GM12874 (cell line): ENCODE data around the gene RNASEH2B.

Source experiments
- CTCF ChIP-seq: IDR thresholded peaks from 2 replicates; pipeline ENCODE4 v1.5.1; 2011; ENCODE audit warnings: low read depth, mild to moderate bottlenecking, control low read depth, low read length, moderate library complexity; ENCODE audit not compliant: insufficient read depth

The RNASEH2B gene

GRCh38 chr13:50940509-50940908, 30.9 kb downstream of the RNASEH2B start:
- no peak for TF ChIP-seq CTCF

- no peak for TF ChIP-seq CTCF
These were observed 31.6 kb downstream of the RNASEH2B start for GRCh38 chr13:50941146-50941545.

GRCh38 chr13:50942630-50943311, 33.2 kb downstream of the RNASEH2B start:
- TF ChIP-seq CTCF = no peak

- no peak for TF ChIP-seq CTCF
These were observed 36.1 kb downstream of the RNASEH2B start for GRCh38 chr13:50945669-50946068.

GRCh38 chr13:50948601-50949000, 39.0 kb downstream of the RNASEH2B start:
- TF ChIP-seq CTCF = no peak

GRCh38 chr13:50950849-50951248, 41.3 kb downstream of the RNASEH2B start:
- no peak for TF ChIP-seq CTCF

- TF ChIP-seq CTCF = no peak
These were observed 41.8 kb downstream of the RNASEH2B start for GRCh38 chr13:50951366-50951765.

GRCh38 chr13:50955241-50955640, 45.6 kb downstream of the RNASEH2B start:
- no peak for TF ChIP-seq CTCF
